SK-N-MC (cell line): ENCODE data around the gene B9D1.

Experiments used
- DNase-seq: peaks from one replicate; pipeline ENCODE4 v3.0.0-alpha.2; 2011; ENCODE audit warnings: low read depth, low spot score
- H3K27ac ChIP-seq: fragments of 200-600 bp; sonication (generic); 2 replicates; pipeline ENCODE4 v1.5.1; 2016; ENCODE audit warnings: mixed run types
- H3K36me3 ChIP-seq: fragments of 200-600 bp; sonication (generic); 2 replicates; pipeline ENCODE4 v1.6.1; 2017; ENCODE audit warnings: antibody characterized with exemption, low read length, mixed read lengths; ENCODE audit not compliant: insufficient read depth
- H3K4me3 ChIP-seq: fragments of 200-600 bp; sonication (generic); 2 replicates; pipeline ENCODE4 v1.5.1; 2016
- H3K9ac ChIP-seq: fragments of 200-600 bp; sonication (generic); 2 replicates; pipeline ENCODE4 v1.8.0; 2017; ENCODE audit warnings: mixed run types, mixed read lengths; ENCODE audit not compliant: insufficient read length
- H3K9me3 ChIP-seq: fragments of 200-600 bp; sonication (generic); 2 replicates; pipeline ENCODE4 v1.6.1; 2017; ENCODE audit warnings: low read depth, mild to moderate bottlenecking, antibody characterized with exemption, low read length, moderate library complexity, mixed read lengths
- EZH2 ChIP-seq: fragments of 200-600 bp; sonication (generic); IDR thresholded peaks from one replicate; pipeline ENCODE4 v1.6.1; 2017; ENCODE audit warnings: antibody characterized with exemption
- FOXP2 ChIP-seq: optimal IDR thresholded peaks from 2 replicates; pipeline ENCODE3; 2011; ENCODE audit warnings: mild to moderate bottlenecking, moderate library complexity; ENCODE audit not compliant: insufficient read depth; ENCODE audit errors: extremely low read length, control extremely low read depth
- POLR2AphosphoS5 ChIP-seq: IDR thresholded peaks from 2 replicates; pipeline ENCODE4 v1.6.1; 2012; ENCODE audit warnings: mild to moderate bottlenecking, low read depth, low read length, borderline replicate concordance

B9D1 gene

GRCh38 chr17:19347323-19348080 lies 15.0 kb downstream of the B9D1 start:
- H3K9ac ChIP-seq = no peak overlapping the region
- no peak overlapping the region for H3K4me3 ChIP-seq
- H3K27ac ChIP-seq = no peak overlapping the region
- TF ChIP-seq EZH2 (no peak), FOXP2 (no peak), POLR2AphosphoS5 (no peak)
- DNase-seq = no peak
- no peaks in the 10 kb centered on the region for H3K36me3 ChIP-seq
- H3K9me3 ChIP-seq = no peaks in the 10 kb centered on the region

GRCh38 chr17:19346351-19347255 lies 15.9 kb downstream of the B9D1 start:
- Histone ChIP-seq H3K36me3 (no peaks in the 10 kb centered on the region), H3K9ac (peak overlapping the region; percentile 26), H3K4me3 (no peak overlapping the region), H3K27ac (no peak overlapping the region), H3K9me3 (no peaks in the 10 kb centered on the region)
- TF ChIP-seq FOXP2 = no peak
- no peak for TF ChIP-seq EZH2
- TF ChIP-seq POLR2AphosphoS5 = no peak
- no peak for DNase-seq

- H3K4me3 ChIP-seq = no peak overlapping the region
- no peak overlapping the region for H3K27ac ChIP-seq
- no peaks in the 10 kb centered on the region for H3K36me3 ChIP-seq
- no peak overlapping the region for H3K9ac ChIP-seq
- H3K9me3 ChIP-seq = no peaks in the 10 kb centered on the region
- DNase-seq = no peak
- no peak for TF ChIP-seq FOXP2
- TF ChIP-seq POLR2AphosphoS5 = no peak
- TF ChIP-seq EZH2 = no peak
Measured at GRCh38 chr17:19345486-19346350, 16.8 kb downstream of the B9D1 start.

GRCh38 chr17:19345067-19345460 lies 17.5 kb downstream of the B9D1 start:
- no peak for TF ChIP-seq EZH2
- no peak for TF ChIP-seq POLR2AphosphoS5
- TF ChIP-seq FOXP2 = no peak
- no peak for DNase-seq
- H3K27ac ChIP-seq = no peak overlapping the region
- H3K36me3 ChIP-seq = no peaks in the 10 kb centered on the region
- H3K9me3 ChIP-seq = no peaks in the 10 kb centered on the region
- H3K4me3 ChIP-seq = no peak overlapping the region
- no peak overlapping the region for H3K9ac ChIP-seq

- no peak for DNase-seq
- Histone ChIP-seq H3K9me3 (no peaks in the 10 kb centered on the region), H3K4me3 (no peak overlapping the region), H3K9ac (no peak overlapping the region), H3K36me3 (no peaks in the 10 kb centered on the region), H3K27ac (no peak overlapping the region)
- TF ChIP-seq FOXP2 = no peak
- no peak for TF ChIP-seq EZH2
Measured at GRCh38 chr17:19344311-19345066, 18.0 kb downstream of the B9D1 start.

GRCh38 chr17:19343671-19344151 lies 18.8 kb downstream of the B9D1 start:
- H3K36me3 ChIP-seq = no peaks in the 10 kb centered on the region
- no peak overlapping the region for H3K4me3 ChIP-seq
- H3K27ac ChIP-seq = no peak overlapping the region
- no peaks in the 10 kb centered on the region for H3K9me3 ChIP-seq
- DNase-seq = no peak
- TF ChIP-seq EZH2 = no peak
- no peak for TF ChIP-seq POLR2AphosphoS5
- no peak for TF ChIP-seq FOXP2
- H3K9ac ChIP-seq = no peak overlapping the region

- no peak overlapping the region for H3K27ac ChIP-seq
- no peaks in the 10 kb centered on the region for H3K36me3 ChIP-seq
- no peak overlapping the region for H3K4me3 ChIP-seq
- no peaks in the 10 kb centered on the region for H3K9me3 ChIP-seq
- no peak for DNase-seq
- H3K9ac ChIP-seq = no peak overlapping the region
- TF ChIP-seq EZH2 (no peak), POLR2AphosphoS5 (no peak), FOXP2 (no peak)
Measured at GRCh38 chr17:19343256-19343630, 19.3 kb downstream of the B9D1 start.
